ENCODE data around the gene SCAMP4. TPM values are rescaled to one million over a fixed set of nuclear protein-coding genes. Genes with fewer than 3 reads are reported as not detected.
"Not testable (repeated sequence)": the region's sequence is repeated elsewhere in the genome, so short reads cannot be mapped to it uniquely, and the experiment has no call there.

The SCAMP4 gene
- total RNA-seq, 1 donor from 2014 or later = 71.2 TPM

GRCh38 chr19:1882089-1882785, 23.0 kb upstream of the SCAMP4 start:
- Mint-ChIP-seq H3K27me3 (ENCODE audit: low read depth) (no peaks in the 10 kb centered on the region), H3K36me3 (ENCODE audit: low read depth) (no peaks in the 10 kb centered on the region), H3K4me3 (peak overlapping the region; percentile 97), H3K9me3 (no peaks in the 10 kb centered on the region), H3K27ac (ENCODE audit: unreplicated experiment) (peak overlapping the region; percentile 86), H3K4me1 (peaks cover 30% of the 10 kb centered on the region)
- TF ChIP-seq CTCF (conservative IDR thresholded peaks at IDR 0.05) = no peak
- no peak for DNase-seq (ENCODE audit: low read depth, low spot score)

DNA sequence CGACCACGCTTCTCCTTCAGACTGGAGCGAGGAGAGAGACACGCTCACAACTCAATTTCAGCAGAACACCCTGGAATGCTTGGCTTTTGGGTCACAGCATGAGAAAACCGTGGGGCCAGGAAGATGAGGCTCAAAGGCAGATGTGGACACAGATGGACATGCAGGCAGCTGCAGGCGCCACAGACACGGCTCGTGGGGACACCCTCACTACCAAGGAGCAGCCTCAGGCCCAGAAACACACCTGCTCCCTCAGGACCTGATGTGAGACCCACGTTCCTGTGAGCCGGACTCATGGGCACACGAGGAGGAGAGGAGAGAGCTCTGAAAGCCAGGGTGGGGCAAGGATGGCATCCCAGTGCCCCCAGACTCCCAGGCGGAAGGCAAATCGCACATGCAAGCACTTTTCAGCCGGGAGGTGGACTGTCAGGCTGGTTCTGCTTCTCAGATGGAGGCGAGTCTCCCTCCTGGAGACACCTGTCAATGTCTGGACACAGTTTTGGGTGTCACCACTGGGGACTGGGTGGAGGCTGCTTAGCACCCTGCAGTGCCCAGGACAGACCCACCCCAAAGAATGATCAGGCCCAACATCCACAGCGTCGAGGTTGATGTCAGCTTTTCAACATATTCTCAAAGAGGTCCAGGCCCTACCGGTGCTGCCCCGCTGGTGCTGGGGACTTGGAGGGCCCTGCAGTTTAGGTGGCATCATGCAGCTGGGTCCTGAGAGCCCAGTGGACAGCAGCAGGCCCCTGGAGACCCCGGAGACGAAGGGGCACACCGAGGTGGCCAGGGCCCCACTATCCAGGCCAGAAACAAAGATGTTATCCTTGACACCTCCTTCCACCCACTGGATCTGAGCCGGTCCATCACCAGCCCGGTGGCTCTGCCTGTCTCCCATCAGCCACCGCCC, 22.2 kb upstream of the SCAMP4 start:
- peaks cover 33% of the 10 kb centered on the region for H3K4me1 Mint-ChIP-seq

GRCh38 chr19:1883784-1884183, 21.4 kb upstream of the SCAMP4 start:
- no peaks in the 10 kb centered on the region for H3K27me3 Mint-ChIP-seq (ENCODE audit: low read depth)
- H3K4me3 Mint-ChIP-seq = peak overlapping the region; percentile 97
- no peaks in the 10 kb centered on the region for H3K36me3 Mint-ChIP-seq (ENCODE audit: low read depth)
- peak overlapping the region; percentile 89 for H3K27ac Mint-ChIP-seq (ENCODE audit: unreplicated experiment)
- DNase-seq (ENCODE audit: low read depth, low spot score) = no peak
- peaks cover 33% of the 10 kb centered on the region for H3K4me1 Mint-ChIP-seq
- TF ChIP-seq CTCF (conservative IDR thresholded peaks at IDR 0.05) = no peak
- no peaks in the 10 kb centered on the region for H3K9me3 Mint-ChIP-seq

More for the DNA sequence above, 22.2 kb upstream of the SCAMP4 start:
- DNase-seq (ENCODE audit: low read depth, low spot score) = no peak
- H3K27me3 Mint-ChIP-seq (ENCODE audit: low read depth) = no peaks in the 10 kb centered on the region
- peak overlapping the region; percentile 86 for H3K27ac Mint-ChIP-seq (ENCODE audit: unreplicated experiment)
- no peaks in the 10 kb centered on the region for H3K9me3 Mint-ChIP-seq
- peak overlapping the region; percentile 97 for H3K4me3 Mint-ChIP-seq
- no peaks in the 10 kb centered on the region for H3K36me3 Mint-ChIP-seq (ENCODE audit: low read depth)
- no peak for TF ChIP-seq CTCF (conservative IDR thresholded peaks at IDR 0.05)

- no peak for TF ChIP-seq CTCF (conservative IDR thresholded peaks at IDR 0.05)
- no peak for DNase-seq (ENCODE audit: low read depth, low spot score)
- H3K36me3 Mint-ChIP-seq (ENCODE audit: low read depth) = no peaks in the 10 kb centered on the region
Measured at GRCh38 chr19:1884291-1884718, 20.9 kb upstream of the SCAMP4 start.

GRCh38 chr19:1884719-1885334, 20.4 kb upstream of the SCAMP4 start:
- H3K27ac Mint-ChIP-seq (ENCODE audit: unreplicated experiment) = peak overlapping the region; percentile 95
- H3K4me1 Mint-ChIP-seq = peaks cover 33% of the 10 kb centered on the region
- no peaks in the 10 kb centered on the region for H3K36me3 Mint-ChIP-seq (ENCODE audit: low read depth)
- H3K4me3 Mint-ChIP-seq = peak overlapping the region; percentile 97
- no peaks in the 10 kb centered on the region for H3K9me3 Mint-ChIP-seq
- H3K27me3 Mint-ChIP-seq (ENCODE audit: low read depth) = no peaks in the 10 kb centered on the region
- no peak for DNase-seq (ENCODE audit: low read depth, low spot score)
- no peak for TF ChIP-seq CTCF (conservative IDR thresholded peaks at IDR 0.05)

More at GRCh38 chr19:1884291-1884718, 20.9 kb upstream of the SCAMP4 start:
- peak overlapping the region; percentile 95 for H3K27ac Mint-ChIP-seq (ENCODE audit: unreplicated experiment)
- H3K9me3 Mint-ChIP-seq = no peaks in the 10 kb centered on the region
- H3K4me3 Mint-ChIP-seq = peak overlapping the region; percentile 97
- no peaks in the 10 kb centered on the region for H3K27me3 Mint-ChIP-seq (ENCODE audit: low read depth)
- peaks cover 33% of the 10 kb centered on the region for H3K4me1 Mint-ChIP-seq

- peak; percentile 94 for DNase-seq (ENCODE audit: low read depth, low spot score)
- peak within 1 kb of the TSS; percentile 95 for H3K27ac Mint-ChIP-seq (ENCODE audit: unreplicated experiment)
- not testable (repeated sequence) for H3K9me3 Mint-ChIP-seq; H3K27me3 Mint-ChIP-seq (ENCODE audit: low read depth); H3K36me3 Mint-ChIP-seq (ENCODE audit: low read depth)
- H3K4me1 Mint-ChIP-seq = peaks cover 33% of the 10 kb centered on the region
- peak within 1 kb of the TSS; percentile 97 for H3K4me3 Mint-ChIP-seq
Measured at GRCh38 chr19:1885398-1886119, 19.6 kb upstream of the SCAMP4 start, which contains the start of gene ABHD17A. Gene ABHD17A (minus strand): TSS chr19:1885496. CDS start chr19:1881566, 3,930 bp downstream.

DNA sequence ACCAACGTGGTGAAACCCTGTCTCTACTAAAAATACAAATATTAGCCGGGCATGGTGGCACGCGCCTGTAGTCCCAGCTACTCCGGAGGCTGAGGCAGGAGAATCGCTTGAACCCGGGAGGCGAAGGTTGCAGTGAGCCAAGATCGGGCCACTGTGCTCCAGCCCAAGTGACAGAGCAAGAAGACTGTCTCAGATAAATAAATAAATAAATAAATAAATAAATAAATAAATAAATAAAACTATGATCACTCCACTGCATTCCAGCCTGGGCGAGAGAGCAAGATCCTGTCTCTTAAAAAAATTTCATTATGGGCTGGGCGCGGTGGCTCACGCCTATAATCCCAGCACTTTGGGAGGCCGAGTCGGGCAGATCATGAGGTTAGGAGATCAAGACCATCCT, 18.8 kb upstream of the SCAMP4 start:
- H3K4me1 Mint-ChIP-seq = peaks cover 33% of the 10 kb centered on the region
- not testable (repeated sequence) for H3K27ac Mint-ChIP-seq (ENCODE audit: unreplicated experiment); H3K27me3 Mint-ChIP-seq (ENCODE audit: low read depth); DNase-seq (ENCODE audit: low read depth, low spot score); H3K4me3 Mint-ChIP-seq; H3K9me3 Mint-ChIP-seq; H3K36me3 Mint-ChIP-seq (ENCODE audit: low read depth)

Measured in neural crest cell (in vitro differentiated cells).